ENCODE measurements around the gene IL22RA1. TPM values are rescaled to one million over a fixed set of nuclear protein-coding genes. Genes with fewer than 3 reads are reported as not detected.

IL22RA1 gene
- total RNA-seq, 1 experiment from 2014 or later, result 1.2 TPM

GRCh38 chr1:24111262-24111995 is 31.5 kb downstream of the IL22RA1 start:
- no peaks in the 10 kb centered on the region for H3K36me3 ChIP-seq (ENCODE audit: low read depth, low read length)
- H3K4me1 ChIP-seq (ENCODE audit: insufficient read depth, low read length), result peaks cover 24% of the 10 kb centered on the region
- CTCF ChIA-PET, result interaction anchor here (0.6 to 0.7 kb wide), 2 partner anchors 39 to 96 kb away, joined by 3 to 7 read pairs; no protein-coding TSS in a partner anchor
- H3K27ac ChIP-seq (ENCODE audit: low read length), result no peak overlapping the region
- H3K9ac ChIP-seq (ENCODE audit: low read length), result no peak overlapping the region
- no peak overlapping the region for H2AFZ ChIP-seq (ENCODE audit: low read length)
- no peak overlapping the region for H3K4me2 ChIP-seq (ENCODE audit: low read length)
- POLR2A ChIA-PET (ENCODE audit: unreplicated experiment), result interaction anchor here (0.7 kb wide), 1 partner anchor 1060 kb away, joined by 5 read pairs; no protein-coding TSS in a partner anchor
- H4K20me1 ChIP-seq (ENCODE audit: low read length), result no peaks in the 10 kb centered on the region
- no peaks in the 10 kb centered on the region for H3K79me2 ChIP-seq (ENCODE audit: low read length)
- TF ChIP-seq CTCF (conservative IDR thresholded peaks at IDR 0.05; ENCODE audit: low read depth, low read length) (no peak), EZH2phosphoT487 (IDR thresholded peaks at IDR 0.05; ENCODE audit: borderline replicate concordance, low read length) (no peak)
- DNase-seq (no peak), ATAC-seq (no peak)
- no TSS peak for BruUV-seq (replicated peaks)
- H3K9me2 ChIP-seq (replicated peaks; ENCODE audit: low read length), result no peaks in the 10 kb centered on the region
- H3F3A ChIP-seq (ENCODE audit: low read length, unreplicated experiment), result no peaks in the 10 kb centered on the region
- intact Hi-C loops (cut with micrococcal nuclease), result loop anchor here (10.0 kb wide), 1 partner anchor 147 kb away; no protein-coding TSS in a partner anchor
- H3K9me3 ChIP-seq (ENCODE audit: low read length), result no peaks in the 10 kb centered on the region
- H3K27me3 ChIP-seq (ENCODE audit: low read length), result no peaks in the 10 kb centered on the region
- H3K4me3 ChIP-seq (ENCODE audit: low read length), result no peak overlapping the region

GRCh38 chr1:24110642-24111261 is 32.2 kb downstream of the IL22RA1 start:
- Histone ChIP-seq H3K4me3 (ENCODE audit: low read length) (no peak overlapping the region), H3K9me3 (ENCODE audit: low read length) (no peaks in the 10 kb centered on the region), H3K27me3 (ENCODE audit: low read length) (no peaks in the 10 kb centered on the region), H3K4me1 (ENCODE audit: insufficient read depth, low read length) (peaks cover 24% of the 10 kb centered on the region), H4K20me1 (ENCODE audit: low read length) (no peaks in the 10 kb centered on the region), H3K79me2 (ENCODE audit: low read length) (no peaks in the 10 kb centered on the region), H3K9me2 (replicated peaks; ENCODE audit: low read length) (no peaks in the 10 kb centered on the region), H2AFZ (ENCODE audit: low read length) (no peak overlapping the region), H3F3A (ENCODE audit: low read length, unreplicated experiment) (no peaks in the 10 kb centered on the region), H3K9ac (ENCODE audit: low read length) (no peak overlapping the region), H3K27ac (ENCODE audit: low read length) (no peak overlapping the region), H3K4me2 (ENCODE audit: low read length) (no peak overlapping the region), H3K36me3 (ENCODE audit: low read depth, low read length) (no peaks in the 10 kb centered on the region)
- ChIA-PET CTCF (no interaction called here), POLR2A (ENCODE audit: unreplicated experiment) (interaction anchor here (0.7 kb wide), 1 partner anchor 1059 kb away, joined by 5 read pairs; no protein-coding TSS in a partner anchor)
- no TSS peak for BruUV-seq (replicated peaks)
- DNase-seq (no peak), ATAC-seq (no peak)
- TF ChIP-seq EZH2 (IDR thresholded peaks at IDR 0.05; ENCODE audit: low read length, unreplicated experiment) (no peak), EZH2phosphoT487 (IDR thresholded peaks at IDR 0.05; ENCODE audit: borderline replicate concordance, low read length) (no peak), CTCF (conservative IDR thresholded peaks at IDR 0.05; ENCODE audit: low read depth, low read length) (no peak)
- intact Hi-C loops (cut with micrococcal nuclease), result loop anchor here (10.0 kb wide), 1 partner anchor 146 kb away; no protein-coding TSS in a partner anchor

All from PC-3 (cell line).